Choroid plexus epithelial cell (primary cell): ENCODE data around the gene TTR.
A peak's percentile ranks its signal among the peaks of the same experiment; 100 is the strongest.

Experiments
- DNase-seq: peaks from one replicate; pipeline ENCODE4 v3.0.0-alpha.2; 2010; ENCODE audit warnings: low read depth
- H3K4me3 ChIP-seq: 2 replicates; pipeline ENCODE4 v1.5.1; 2011; ENCODE audit warnings: low read depth, mild to moderate bottlenecking, control low read depth, low read length, moderate library complexity
- TF ChIP-seq, protein P1 (sequence below): conservative IDR thresholded peaks from 2 replicates; pipeline ENCODE4 v1.5.1; 2011; ENCODE audit warnings: low read depth, mild to moderate bottlenecking, control low read depth, inconsistent platforms, low read length, moderate library complexity

The TTR gene

DNA sequence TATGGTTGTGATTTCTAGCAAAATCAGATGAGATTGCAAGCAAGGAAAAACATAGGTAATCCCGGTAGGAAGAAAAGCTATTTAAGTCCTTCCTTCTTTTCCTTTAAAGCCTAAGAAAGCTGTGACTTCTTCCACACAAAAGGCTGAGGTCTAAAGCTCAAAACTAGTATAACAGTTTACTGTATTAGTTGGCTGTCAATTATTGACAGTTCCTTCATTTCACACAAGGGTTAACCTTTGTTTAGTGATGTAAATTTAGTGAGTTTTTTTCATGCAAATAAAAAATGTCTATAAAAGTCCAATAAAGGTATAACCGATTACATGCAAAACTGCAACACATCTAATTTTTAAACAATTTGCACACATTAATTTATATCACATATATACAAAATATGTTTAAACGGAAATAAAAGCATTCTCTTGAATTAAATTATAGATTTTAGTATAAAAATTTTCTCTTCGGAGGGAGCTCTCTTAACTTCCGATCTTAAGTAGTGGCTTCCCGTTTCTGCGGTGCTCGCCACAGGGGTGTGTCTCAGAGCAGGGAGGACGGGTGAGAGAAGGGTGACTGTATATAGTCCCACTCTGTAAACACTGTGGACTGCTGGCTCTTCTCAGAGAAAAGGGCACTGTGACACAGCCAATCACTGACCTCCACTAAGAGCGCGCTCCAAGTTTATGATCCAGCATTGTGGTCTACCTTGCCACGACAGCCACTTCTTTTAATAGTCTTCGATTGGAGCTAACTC lies 33.4 kb downstream of the TTR start:
- TF ChIP-seq, protein P1, sequence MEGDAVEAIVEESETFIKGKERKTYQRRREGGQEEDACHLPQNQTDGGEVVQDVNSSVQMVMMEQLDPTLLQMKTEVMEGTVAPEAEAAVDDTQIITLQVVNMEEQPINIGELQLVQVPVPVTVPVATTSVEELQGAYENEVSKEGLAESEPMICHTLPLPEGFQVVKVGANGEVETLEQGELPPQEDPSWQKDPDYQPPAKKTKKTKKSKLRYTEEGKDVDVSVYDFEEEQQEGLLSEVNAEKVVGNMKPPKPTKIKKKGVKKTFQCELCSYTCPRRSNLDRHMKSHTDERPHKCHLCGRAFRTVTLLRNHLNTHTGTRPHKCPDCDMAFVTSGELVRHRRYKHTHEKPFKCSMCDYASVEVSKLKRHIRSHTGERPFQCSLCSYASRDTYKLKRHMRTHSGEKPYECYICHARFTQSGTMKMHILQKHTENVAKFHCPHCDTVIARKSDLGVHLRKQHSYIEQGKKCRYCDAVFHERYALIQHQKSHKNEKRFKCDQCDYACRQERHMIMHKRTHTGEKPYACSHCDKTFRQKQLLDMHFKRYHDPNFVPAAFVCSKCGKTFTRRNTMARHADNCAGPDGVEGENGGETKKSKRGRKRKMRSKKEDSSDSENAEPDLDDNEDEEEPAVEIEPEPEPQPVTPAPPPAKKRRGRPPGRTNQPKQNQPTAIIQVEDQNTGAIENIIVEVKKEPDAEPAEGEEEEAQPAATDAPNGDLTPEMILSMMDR: no peak
- H3K4me3 ChIP-seq: no peak overlapping the region
- no peak for DNase-seq

DNA sequence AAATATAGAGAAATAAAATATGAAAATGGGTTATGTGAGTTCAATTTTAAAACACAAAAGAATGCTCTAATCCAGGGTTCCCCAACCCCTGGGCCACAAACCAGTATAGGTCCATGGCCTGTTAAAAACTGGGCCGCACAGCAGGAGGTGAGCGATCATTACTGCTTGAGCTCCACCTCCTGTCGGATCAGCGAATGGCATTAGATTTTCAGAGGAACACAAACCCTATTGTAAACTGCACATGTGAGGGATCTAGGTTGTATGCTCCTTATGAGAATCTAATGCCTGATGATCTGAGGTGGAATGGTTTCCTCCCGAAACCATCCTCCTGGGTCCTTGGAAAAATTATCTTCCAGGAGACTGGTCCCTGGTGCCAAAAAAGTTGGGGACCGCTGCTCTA lies 34.7 kb downstream of the TTR start:
- no peak for DNase-seq
- H3K4me3 ChIP-seq: no peak overlapping the region
- TF ChIP-seq, protein P1: no peak

DNA sequence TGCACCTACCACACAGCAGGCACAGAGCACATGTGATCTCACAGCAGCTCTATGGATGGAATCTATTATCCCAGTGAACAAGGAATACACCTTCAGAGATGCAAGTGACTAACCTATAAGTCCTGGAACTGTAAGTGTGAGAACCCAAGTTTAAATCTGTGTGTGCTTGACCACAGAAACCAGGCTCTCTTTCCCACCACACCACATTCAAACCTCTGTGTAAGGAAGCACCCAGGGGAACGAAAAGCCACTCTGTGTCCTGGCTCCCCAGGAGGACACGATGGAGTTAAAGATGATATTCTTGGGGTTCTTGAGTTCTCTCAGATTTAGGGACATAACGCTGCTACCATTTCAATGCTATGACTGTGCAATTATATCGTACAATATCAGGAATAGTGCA lies 38.9 kb downstream of the TTR start:
- no peak for DNase-seq
- TF ChIP-seq, protein P1: no peak
- H3K4me3 ChIP-seq: no peak overlapping the region

DNA sequence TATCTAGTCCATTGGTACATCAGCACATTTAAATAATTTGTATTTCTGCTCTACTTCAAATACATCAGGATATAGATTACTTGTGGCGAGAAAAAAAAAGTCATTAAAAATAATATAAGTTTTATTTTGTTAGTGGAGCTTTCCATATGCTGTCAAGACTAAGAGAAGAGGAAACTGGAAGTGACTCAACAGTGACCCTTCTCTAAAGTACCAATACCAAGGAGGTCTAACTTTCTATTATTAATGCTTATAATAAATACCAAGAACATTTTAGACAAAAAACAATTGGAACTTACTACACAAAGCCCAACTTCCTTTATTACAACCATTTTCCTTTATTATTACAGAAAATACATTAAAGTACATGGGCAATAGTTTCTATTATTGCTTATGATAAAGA lies 39.8 kb downstream of the TTR start:
- DNase-seq: peak; percentile 2
- H3K4me3 ChIP-seq: no peak overlapping the region
- TF ChIP-seq, protein P1: no peak

DNA sequence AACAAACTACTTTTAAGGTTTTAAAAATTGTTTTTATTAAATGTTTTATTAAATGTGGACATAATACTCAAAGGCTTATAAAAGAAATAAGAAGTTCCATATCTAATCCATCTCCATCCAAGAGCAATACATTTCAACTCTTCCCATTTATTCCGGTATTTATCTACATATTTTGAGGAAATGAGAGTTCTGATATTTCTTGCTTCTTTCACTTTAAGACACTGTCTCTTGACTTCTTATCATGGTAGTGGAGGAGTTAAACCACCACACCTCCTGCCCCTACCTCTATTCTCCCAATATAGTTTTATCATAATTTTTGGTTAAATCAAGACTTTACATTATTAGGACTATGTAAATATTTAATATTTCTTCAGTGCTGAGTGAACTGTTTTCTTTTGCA lies 40.7 kb downstream of the TTR start:
- no peak for DNase-seq
- no peak overlapping the region for H3K4me3 ChIP-seq
- TF ChIP-seq, protein P1: no peak

DNA sequence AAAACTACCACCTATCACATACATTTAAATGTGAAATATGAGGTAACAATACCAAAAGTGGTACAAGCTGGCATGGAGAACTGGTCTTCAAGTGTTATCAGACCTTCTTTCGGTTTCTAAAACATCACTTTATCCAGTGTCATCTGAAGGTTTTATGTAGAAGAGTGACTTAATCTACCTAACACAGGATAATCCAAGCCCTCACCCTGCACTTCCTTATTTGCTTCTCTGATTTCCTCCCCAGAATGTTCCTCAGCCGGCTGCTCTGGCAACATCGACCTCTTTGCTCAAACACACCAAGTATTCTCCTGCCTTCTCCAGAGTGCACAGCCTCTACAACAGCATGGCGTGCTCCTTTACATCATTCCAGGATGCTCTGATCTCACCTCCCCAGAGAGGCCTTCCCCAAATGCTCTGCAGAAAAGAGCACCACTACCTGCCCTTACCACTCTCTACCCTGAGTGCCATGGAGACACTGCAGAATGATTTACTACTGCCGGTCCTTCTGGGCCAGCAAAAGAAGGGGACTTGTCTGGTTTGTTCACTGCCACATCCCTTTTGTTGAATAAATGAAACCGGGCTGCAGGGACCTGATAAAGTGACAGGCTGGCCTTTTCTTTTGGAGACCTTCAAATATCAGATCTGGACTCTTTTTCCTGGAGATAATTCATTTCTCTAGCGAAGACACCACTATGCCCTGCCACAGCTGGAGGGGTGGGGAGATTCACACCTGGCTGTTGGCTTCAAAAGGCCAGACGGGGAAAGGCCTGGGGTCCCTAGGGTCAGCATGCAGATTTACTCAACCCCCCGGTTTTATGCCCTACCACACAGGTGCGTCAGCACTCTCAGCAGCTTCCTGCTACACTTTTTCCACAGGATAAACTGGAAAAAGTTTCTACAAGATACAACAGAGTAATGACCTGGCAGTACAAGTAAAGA lies 42.0 kb downstream of the TTR start:
- DNase-seq: no peak
- TF ChIP-seq, protein P1: no peak
- no peak overlapping the region for H3K4me3 ChIP-seq

DNA sequence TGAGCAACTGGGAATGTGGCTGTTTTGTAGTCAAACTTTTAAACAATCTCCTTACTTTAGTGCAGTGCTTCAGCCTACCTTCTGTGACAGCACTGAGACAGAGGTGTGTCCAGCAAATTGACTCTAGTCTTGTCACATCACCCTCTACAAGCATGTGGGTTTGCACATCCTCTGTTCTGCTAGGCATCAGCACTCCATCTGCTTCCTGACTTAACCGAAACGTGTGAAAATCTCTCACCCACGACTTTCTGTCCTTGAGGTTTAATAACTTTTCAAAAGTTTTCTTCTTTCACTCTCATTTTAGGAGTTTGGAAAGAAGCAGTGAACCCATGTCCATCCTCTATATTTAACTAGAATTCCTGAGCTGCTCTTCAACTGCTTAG lies 42.6 kb downstream of the TTR start:
- no peak for DNase-seq
- TF ChIP-seq, protein P1: no peak
- no peak overlapping the region for H3K4me3 ChIP-seq
